A549 treated with AZD2906 at 1 μM for 4 hours (cell line): ENCODE results near the gene ANKRD18A. TPM values are rescaled to one million over a fixed set of nuclear protein-coding genes. Genes with fewer than 3 reads are reported as not detected.

ENCODE experiments used
- total RNA-seq: library from RNA; stranded (reverse); fragments of 200-300 nt; extraction: Qiagen RNA extraction; gene quantifications from 5 replicates; pipeline ENCODE4 v1.2.3, GENCODE V29; 2022

ANKRD18A gene
- 6.7 to 10.3 TPM (median 9.0 TPM) in 5 replicates for total RNA-seq

DNA sequence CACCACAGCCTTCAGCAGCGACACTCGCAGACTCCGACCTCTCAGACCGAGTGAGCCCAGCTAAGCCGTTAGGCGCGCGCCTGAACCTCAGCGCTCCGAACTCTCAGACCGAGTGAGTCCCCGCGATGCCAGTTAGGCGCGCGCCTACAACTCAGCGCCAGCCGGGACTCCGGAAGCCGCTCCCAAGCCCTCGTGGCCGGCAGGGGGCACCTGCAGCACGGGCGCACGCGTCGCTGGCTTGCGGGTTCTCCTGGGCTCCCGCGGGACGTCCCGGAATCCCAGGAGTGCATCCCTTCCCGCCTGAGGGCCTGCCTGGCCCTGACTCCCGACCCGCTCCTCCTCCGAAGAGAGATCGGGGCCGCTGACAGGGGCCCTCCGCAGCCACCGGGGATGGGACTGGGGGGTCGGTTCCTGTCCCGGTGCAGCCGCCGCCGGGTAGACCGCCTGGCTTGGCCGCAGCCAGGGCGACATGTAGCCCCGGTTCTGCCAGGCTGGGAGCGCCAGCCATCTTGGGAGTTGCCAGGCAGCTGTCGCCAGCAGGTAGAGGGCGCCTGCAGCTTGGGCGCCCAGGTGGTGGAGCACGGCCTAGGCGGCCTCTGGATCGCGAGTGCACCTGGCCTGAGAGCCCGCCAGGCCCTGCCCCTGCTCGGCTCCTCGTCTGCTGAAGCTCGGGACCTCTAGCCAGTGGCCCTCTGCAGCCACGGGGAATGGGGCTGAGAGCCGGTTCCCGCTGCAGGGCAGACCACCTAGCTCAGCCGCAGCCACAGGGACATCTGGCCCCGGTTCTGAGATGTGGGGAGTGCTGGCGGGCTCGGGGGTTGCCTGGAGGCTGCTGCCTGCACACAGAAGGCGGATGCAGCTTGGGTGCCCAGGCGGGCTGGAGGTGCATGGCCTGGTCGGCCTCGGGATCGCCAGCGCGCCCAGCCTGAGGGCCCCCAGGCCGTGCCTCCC lies at the start of gene ANKRD18A:
Gene ANKRD18A, minus strand, starts transcription at position 114 of the 951 bp plus-strand sequence. CDS start 311 bp downstream, outside the sequence.

Other genes with a start within 250 kb of the ANKRD18A start
- 44.0 to 54.7 TPM (median 45.2 TPM) in 5 replicates for gene ALDH1B1, start 227.9 kb downstream of the ANKRD18A start, total RNA-seq
- 2.1 to 2.9 TPM (median 2.4 TPM) in 5 replicates for gene IGFBPL1, start 196.1 kb downstream of the ANKRD18A start, total RNA-seq
- gene FAM240B, start 99.5 kb upstream of the ANKRD18A start, total RNA-seq, result not detected in 5 replicates